HEK293 (cell line): Measurements from ENCODE around the gene MBNL2.

ENCODE experiments used
- CTCF ChIA-PET: fragments of 350-600 bp; formaldehyde crosslinking; extraction: SDS; loops from one replicate; lab custom pipeline; 2021; ENCODE audit warnings: antibody characterized with exemption; lab: Yijun Ruan, JAX
- POLR2A ChIA-PET: fragments of 300-600 bp; formaldehyde crosslinking; extraction: SDS; loops from one replicate; lab custom pipeline; 2020; ENCODE audit warnings: antibody characterized with exemption, inconsistent platforms; lab: Yijun Ruan, JAX
- H3K27ac ChIP-seq: fragments of 200-500 bp; sonication (Bioruptor generic); 2 replicates; pipeline ENCODE4 v1.5.1; 2014; ENCODE audit warnings: low read depth, low read length, control low read depth, inconsistent platforms; ENCODE audit errors: extremely low read depth
- H3K36me3 ChIP-seq, 2 experiments: fragments of 200-500 bp in 1 of 2; sonication (Bioruptor generic) in 1 of 2; 1 replicate in 1 of 2; 2 replicates in 1 of 2; pipeline ENCODE4 v1.5.1; 2014 to 2017; ENCODE audit warnings: inconsistent platforms in 2 of 2, low read length in 2 of 2; ENCODE audit not compliant: control insufficient read depth in 2 of 2, insufficient read depth in 1 of 2
- H3K4me1 ChIP-seq: fragments of 200-500 bp; sonication (Bioruptor generic); 2 replicates; pipeline ENCODE4 v1.5.1; 2014; ENCODE audit warnings: mild to moderate bottlenecking, low read length, inconsistent platforms; ENCODE audit not compliant: control insufficient read depth, insufficient read depth
- H3K4me3 ChIP-seq: 2 replicates; pipeline ENCODE4 v1.5.1; 2011; ENCODE audit warnings: low read depth, mild to moderate bottlenecking, control low read depth, low read length, moderate library complexity
- H3K9me3 ChIP-seq: fragments of 200-500 bp; sonication (Bioruptor generic); 2 replicates; pipeline ENCODE4 v1.5.1; 2014; ENCODE audit warnings: low read depth, low read length, inconsistent platforms; ENCODE audit not compliant: control insufficient read depth, insufficient read depth
- HOXA7 ChIP-seq: sonication (generic); formaldehyde crosslinking; IDR thresholded peaks from 2 replicates; pipeline ENCODE4 v1.8.1; 2022; ENCODE audit warnings: missing genetic modification reagents, borderline replicate concordance
- OSR2 ChIP-seq: fragments of 450-650 bp; formaldehyde crosslinking; IDR thresholded peaks from 2 replicates; pipeline ENCODE4 v1.5.1; 2016; ENCODE audit warnings: missing biosample characterization, missing genetic modification characterization
- SP7 ChIP-seq: fragments of 450-650 bp; formaldehyde crosslinking; IDR thresholded peaks from 2 replicates; pipeline ENCODE4 v1.5.1; 2016; ENCODE audit warnings: missing biosample characterization, missing genetic modification characterization
- TCF7L2 ChIP-seq: IDR thresholded peaks from 2 replicates; pipeline ENCODE4 v1.6.1; 2011; ENCODE audit warnings: low read depth, mild to moderate bottlenecking, inconsistent platforms, low read length, moderate library complexity, borderline replicate concordance
- WT1 ChIP-seq: fragments of 450-650 bp; formaldehyde crosslinking; IDR thresholded peaks from 2 replicates; pipeline ENCODE4 v1.5.1; 2016; ENCODE audit warnings: missing biosample characterization, missing genetic modification characterization
- ZEB2 ChIP-seq: fragments of 450-650 bp; formaldehyde crosslinking; IDR thresholded peaks from 2 replicates; pipeline ENCODE4 v1.5.1; 2016; ENCODE audit warnings: missing biosample characterization, missing genetic modification characterization
- ZNF155 ChIP-seq: fragments of 450-650 bp; formaldehyde crosslinking; IDR thresholded peaks from 2 replicates; pipeline ENCODE4 v1.5.1; 2016; ENCODE audit warnings: missing biosample characterization, missing genetic modification characterization
- ZNF292 ChIP-seq: fragments of 450-650 bp; formaldehyde crosslinking; IDR thresholded peaks from 2 replicates; pipeline ENCODE4 v1.5.1; 2016; ENCODE audit warnings: low read depth, missing biosample characterization, missing genetic modification characterization, borderline replicate concordance
- ZNF37A ChIP-seq: fragments of 450-650 bp; IDR thresholded peaks from 2 replicates; pipeline ENCODE4 v1.5.1; 2018; ENCODE audit warnings: missing biosample characterization, missing genetic modification characterization
- ZNF391 ChIP-seq: fragments of 450-650 bp; formaldehyde crosslinking; IDR thresholded peaks from 2 replicates; pipeline ENCODE4 v1.5.1; 2016; ENCODE audit warnings: low read depth, missing biosample characterization, missing genetic modification characterization, borderline replicate concordance
- ZNF394 ChIP-seq: fragments of 450-650 bp; formaldehyde crosslinking; IDR thresholded peaks from 2 replicates; pipeline ENCODE4 v1.5.1; 2016; ENCODE audit warnings: missing biosample characterization, missing genetic modification characterization, mild to moderate bottlenecking, moderate library complexity, borderline replicate concordance
- ZNF776 ChIP-seq: fragments of 450-650 bp; formaldehyde crosslinking; IDR thresholded peaks from 2 replicates; pipeline ENCODE4 v1.5.0; 2017; ENCODE audit warnings: missing biosample characterization, missing genetic modification characterization, borderline replicate concordance
- ZNF792 ChIP-seq: fragments of 450-650 bp; formaldehyde crosslinking; IDR thresholded peaks from 2 replicates; pipeline ENCODE4 v1.5.1; 2016; ENCODE audit warnings: missing biosample characterization, missing genetic modification characterization
- ZNF837 ChIP-seq: fragments of 450-650 bp; formaldehyde crosslinking; IDR thresholded peaks from 2 replicates; pipeline ENCODE4 v1.5.1; 2016; ENCODE audit warnings: missing biosample characterization, missing genetic modification characterization
- TF ChIP-seq, protein P1 (sequence below): fragments of 450-650 bp; formaldehyde crosslinking; IDR thresholded peaks from 2 replicates; pipeline ENCODE4 v1.5.1; 2016; ENCODE audit warnings: missing biosample characterization, missing genetic modification characterization
- TF ChIP-seq, protein P2 (sequence below): fragments of 450-650 bp; formaldehyde crosslinking; IDR thresholded peaks from 2 replicates; pipeline ENCODE4 v1.5.1; 2016; ENCODE audit warnings: missing biosample characterization, missing genetic modification characterization
- TF ChIP-seq, protein P3 (sequence below): fragments of 450-650 bp; formaldehyde crosslinking; IDR thresholded peaks from 2 replicates; pipeline ENCODE4 v1.5.1; 2016; ENCODE audit warnings: missing biosample characterization, missing genetic modification characterization
- TF ChIP-seq, protein P4 (sequence below): fragments of 450-650 bp; formaldehyde crosslinking; IDR thresholded peaks from 2 replicates; pipeline ENCODE4 v1.5.1; 2016; ENCODE audit warnings: missing biosample characterization, missing genetic modification characterization
- TF ChIP-seq, protein P5 (sequence below): fragments of 450-650 bp; formaldehyde crosslinking; IDR thresholded peaks from 2 replicates; pipeline ENCODE4 v1.5.1; 2016; ENCODE audit warnings: missing biosample characterization, missing genetic modification characterization
- TF ChIP-seq, protein P6 (sequence below): fragments of 450-650 bp; formaldehyde crosslinking; conservative IDR thresholded peaks from 2 replicates; pipeline ENCODE4 v1.5.1; 2016; ENCODE audit warnings: low read depth, missing biosample characterization, missing genetic modification characterization
- TF ChIP-seq, protein P7 (sequence below): fragments of 450-650 bp; formaldehyde crosslinking; IDR thresholded peaks from 2 replicates; pipeline ENCODE4 v1.5.1; 2016; ENCODE audit warnings: missing biosample characterization, missing genetic modification characterization

The MBNL2 gene

DNA sequence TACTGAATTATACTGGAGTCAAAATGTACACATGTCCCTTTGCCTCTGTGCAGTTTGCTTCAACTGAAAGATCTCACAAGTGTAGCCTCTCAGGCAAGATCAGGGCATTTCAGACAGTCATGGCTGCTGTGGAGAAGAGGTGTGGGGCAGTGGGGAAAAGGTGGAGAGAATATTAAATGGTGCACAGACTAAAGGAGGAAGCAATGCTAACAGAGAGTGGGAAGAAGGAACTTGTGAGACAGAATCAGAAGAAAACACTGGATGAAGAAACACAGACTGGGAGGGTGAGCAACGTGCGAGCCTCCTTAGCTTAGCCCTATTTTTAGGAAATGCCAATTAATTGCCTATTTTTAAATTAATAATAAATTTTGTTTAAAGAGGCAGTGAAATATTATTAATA is 162.2 kb downstream of the MBNL2 start:
- Histone ChIP-seq H3K27ac (no peak overlapping the region), H3K36me3 (no peaks in the 10 kb centered on the region), H3K4me1 (no peaks in the 10 kb centered on the region), H3K9me3 (no peaks in the 10 kb centered on the region), H3K4me3 (no peak overlapping the region)
- ChIA-PET CTCF (no interaction called here), POLR2A (no interaction called here)
- TF ChIP-seq, protein P1, sequence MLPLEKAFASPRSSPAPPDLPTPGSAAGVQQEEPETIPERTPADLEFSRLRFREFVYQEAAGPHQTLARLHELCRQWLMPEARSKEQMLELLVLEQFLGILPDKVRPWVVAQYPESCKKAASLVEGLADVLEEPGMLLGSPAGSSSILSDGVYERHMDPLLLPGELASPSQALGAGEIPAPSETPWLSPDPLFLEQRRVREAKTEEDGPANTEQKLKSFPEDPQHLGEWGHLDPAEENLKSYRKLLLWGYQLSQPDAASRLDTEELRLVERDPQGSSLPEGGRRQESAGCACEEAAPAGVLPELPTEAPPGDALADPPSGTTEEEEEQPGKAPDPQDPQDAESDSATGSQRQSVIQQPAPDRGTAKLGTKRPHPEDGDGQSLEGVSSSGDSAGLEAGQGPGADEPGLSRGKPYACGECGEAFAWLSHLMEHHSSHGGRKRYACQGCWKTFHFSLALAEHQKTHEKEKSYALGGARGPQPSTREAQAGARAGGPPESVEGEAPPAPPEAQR (tag by site-specific recombination): no peak
- TF ChIP-seq ZNF37A (tag by site-specific recombination) (no peak), TCF7L2 (no peak), ZNF837 (tag by site-specific recombination) (no peak), ZEB2 (tag by site-specific recombination) (no peak), ZNF391 (tag by site-specific recombination) (no peak), ZNF776 (tag by site-specific recombination) (no peak), OSR2 (tag by site-specific recombination) (no peak), ZNF292 (tag by site-specific recombination) (no peak), ZNF155 (tag by site-specific recombination) (no peak), HOXA7 (no peak)
- TF ChIP-seq, protein P2, sequence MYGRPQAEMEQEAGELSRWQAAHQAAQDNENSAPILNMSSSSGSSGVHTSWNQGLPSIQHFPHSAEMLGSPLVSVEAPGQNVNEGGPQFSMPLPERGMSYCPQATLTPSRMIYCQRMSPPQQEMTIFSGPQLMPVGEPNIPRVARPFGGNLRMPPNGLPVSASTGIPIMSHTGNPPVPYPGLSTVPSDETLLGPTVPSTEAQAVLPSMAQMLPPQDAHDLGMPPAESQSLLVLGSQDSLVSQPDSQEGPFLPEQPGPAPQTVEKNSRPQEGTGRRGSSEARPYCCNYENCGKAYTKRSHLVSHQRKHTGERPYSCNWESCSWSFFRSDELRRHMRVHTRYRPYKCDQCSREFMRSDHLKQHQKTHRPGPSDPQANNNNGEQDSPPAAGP (tag by site-specific recombination): no peak
- TF ChIP-seq, protein P3, sequence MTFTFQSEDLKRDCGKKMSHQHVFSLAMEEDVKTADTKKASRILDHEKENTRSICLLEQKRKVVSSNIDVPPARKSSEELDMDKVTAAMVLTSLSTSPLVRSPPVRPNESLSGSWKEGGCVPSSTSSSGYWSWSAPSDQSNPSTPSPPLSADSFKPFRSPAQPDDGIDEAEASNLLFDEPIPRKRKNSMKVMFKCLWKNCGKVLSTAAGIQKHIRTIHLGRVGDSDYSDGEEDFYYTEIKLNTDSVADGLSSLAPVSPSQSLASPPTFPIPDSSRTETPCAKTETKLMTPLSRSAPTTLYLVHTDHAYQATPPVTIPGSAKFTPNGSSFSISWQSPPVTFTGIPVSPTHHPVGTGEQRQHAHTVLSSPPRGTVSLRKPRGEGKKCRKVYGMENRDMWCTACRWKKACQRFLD (tag by site-specific recombination): no peak
- TF ChIP-seq, protein P4, sequence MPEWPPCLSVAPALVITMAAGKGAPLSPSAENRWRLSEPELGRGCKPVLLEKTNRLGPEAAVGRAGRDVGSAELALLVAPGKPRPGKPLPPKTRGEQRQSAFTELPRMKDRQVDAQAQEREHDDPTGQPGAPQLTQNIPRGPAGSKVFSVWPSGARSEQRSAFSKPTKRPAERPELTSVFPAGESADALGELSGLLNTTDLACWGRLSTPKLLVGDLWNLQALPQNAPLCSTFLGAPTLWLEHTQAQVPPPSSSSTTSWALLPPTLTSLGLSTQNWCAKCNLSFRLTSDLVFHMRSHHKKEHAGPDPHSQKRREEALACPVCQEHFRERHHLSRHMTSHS (tag by site-specific recombination): no peak
- TF ChIP-seq, protein P5, sequence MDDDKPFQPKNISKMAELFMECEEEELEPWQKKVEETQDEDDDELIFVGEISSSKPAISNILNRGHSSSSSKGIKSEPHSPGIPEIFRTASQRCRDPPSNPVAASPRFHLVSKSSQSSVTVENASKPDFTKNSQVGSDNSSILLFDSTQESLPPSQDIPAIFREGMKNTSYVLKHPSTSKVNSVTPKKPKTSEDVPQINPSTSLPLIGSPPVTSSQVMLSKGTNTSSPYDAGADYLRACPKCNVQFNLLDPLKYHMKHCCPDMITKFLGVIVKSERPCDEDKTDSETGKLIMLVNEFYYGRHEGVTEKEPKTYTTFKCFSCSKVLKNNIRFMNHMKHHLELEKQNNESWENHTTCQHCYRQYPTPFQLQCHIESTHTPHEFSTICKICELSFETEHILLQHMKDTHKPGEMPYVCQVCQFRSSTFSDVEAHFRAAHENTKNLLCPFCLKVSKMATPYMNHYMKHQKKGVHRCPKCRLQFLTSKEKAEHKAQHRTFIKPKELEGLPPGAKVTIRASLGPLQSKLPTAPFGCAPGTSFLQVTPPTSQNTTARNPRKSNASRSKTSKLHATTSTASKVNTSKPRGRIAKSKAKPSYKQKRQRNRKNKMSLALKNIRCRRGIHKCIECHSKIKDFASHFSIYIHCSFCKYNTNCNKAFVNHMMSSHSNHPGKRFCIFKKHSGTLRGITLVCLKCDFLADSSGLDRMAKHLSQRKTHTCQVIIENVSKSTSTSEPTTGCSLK (tag by site-specific recombination): no peak

DNA sequence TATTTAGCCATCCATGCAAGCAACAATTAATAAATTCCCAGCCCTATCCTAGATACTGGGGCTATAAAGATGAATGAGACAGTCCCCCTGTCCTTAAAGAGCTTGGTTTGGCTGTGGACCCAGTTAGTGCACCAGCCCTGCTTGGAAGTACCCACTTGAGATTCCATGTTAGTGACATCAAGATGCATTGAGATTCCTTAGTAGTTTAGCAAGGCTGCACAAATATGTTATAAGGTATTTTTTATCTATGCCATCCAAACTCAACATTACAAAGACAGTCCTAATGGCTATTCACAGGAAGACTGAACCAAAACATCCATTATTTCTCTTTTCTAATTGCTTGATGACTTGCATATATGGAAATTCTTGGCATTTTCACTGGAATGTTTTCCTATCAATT is 163.0 kb downstream of the MBNL2 start:
- POLR2A ChIA-PET: no interaction called here
- H3K4me3 ChIP-seq: no peak overlapping the region
- no peak overlapping the region for H3K27ac ChIP-seq
- no peaks in the 10 kb centered on the region for H3K36me3 ChIP-seq
- no peaks in the 10 kb centered on the region for H3K4me1 ChIP-seq
- no peaks in the 10 kb centered on the region for H3K9me3 ChIP-seq
- CTCF ChIA-PET: no interaction called here
- no peak for TF ChIP-seq ZNF394
- TF ChIP-seq, protein P6, sequence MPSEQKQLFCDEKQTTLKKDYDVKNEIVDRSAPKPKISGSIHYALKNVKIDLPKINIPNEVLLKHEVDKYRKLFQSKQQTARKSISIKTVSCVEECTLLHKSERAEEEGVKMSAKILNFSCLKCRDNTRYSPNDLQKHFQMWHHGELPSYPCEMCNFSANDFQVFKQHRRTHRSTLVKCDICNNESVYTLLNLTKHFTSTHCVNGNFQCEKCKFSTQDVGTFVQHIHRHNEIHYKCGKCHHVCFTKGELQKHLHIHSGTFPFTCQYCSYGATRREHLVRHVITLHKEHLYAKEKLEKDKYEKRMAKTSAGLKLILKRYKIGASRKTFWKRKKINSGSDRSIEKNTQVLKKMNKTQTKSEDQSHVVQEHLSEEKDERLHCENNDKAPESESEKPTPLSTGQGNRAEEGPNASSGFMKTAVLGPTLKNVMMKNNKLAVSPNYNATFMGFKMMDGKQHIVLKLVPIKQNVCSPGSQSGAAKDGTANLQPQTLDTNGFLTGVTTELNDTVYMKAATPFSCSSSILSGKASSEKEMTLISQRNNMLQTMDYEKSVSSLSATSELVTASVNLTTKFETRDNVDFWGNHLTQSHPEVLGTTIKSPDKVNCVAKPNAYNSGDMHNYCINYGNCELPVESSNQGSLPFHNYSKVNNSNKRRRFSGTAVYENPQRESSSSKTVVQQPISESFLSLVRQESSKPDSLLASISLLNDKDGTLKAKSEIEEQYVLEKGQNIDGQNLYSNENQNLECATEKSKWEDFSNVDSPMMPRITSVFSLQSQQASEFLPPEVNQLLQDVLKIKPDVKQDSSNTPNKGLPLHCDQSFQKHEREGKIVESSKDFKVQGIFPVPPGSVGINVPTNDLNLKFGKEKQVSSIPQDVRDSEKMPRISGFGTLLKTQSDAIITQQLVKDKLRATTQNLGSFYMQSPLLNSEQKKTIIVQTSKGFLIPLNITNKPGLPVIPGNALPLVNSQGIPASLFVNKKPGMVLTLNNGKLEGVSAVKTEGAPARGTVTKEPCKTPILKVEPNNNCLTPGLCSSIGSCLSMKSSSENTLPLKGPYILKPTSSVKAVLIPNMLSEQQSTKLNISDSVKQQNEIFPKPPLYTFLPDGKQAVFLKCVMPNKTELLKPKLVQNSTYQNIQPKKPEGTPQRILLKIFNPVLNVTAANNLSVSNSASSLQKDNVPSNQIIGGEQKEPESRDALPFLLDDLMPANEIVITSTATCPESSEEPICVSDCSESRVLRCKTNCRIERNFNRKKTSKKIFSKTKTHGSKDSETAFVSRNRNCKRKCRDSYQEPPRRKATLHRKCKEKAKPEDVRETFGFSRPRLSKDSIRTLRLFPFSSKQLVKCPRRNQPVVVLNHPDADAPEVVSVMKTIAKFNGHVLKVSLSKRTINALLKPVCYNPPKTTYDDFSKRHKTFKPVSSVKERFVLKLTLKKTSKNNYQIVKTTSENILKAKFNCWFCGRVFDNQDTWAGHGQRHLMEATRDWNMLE (tag by site-specific recombination): no peak
- TF ChIP-seq, protein P7, sequence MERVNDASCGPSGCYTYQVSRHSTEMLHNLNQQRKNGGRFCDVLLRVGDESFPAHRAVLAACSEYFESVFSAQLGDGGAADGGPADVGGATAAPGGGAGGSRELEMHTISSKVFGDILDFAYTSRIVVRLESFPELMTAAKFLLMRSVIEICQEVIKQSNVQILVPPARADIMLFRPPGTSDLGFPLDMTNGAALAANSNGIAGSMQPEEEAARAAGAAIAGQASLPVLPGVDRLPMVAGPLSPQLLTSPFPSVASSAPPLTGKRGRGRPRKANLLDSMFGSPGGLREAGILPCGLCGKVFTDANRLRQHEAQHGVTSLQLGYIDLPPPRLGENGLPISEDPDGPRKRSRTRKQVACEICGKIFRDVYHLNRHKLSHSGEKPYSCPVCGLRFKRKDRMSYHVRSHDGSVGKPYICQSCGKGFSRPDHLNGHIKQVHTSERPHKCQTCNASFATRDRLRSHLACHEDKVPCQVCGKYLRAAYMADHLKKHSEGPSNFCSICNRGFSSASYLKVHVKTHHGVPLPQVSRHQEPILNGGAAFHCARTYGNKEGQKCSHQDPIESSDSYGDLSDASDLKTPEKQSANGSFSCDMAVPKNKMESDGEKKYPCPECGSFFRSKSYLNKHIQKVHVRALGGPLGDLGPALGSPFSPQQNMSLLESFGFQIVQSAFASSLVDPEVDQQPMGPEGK (tag by site-specific recombination): no peak
- no peak for TF ChIP-seq SP7 (tag by site-specific recombination)
- TF ChIP-seq WT1 (tag by site-specific recombination): no peak
- TF ChIP-seq ZEB2 (tag by site-specific recombination): no peak
- TF ChIP-seq ZNF292 (tag by site-specific recombination): no peak
- TF ChIP-seq ZNF792 (tag by site-specific recombination): no peak
